ENCODE measurements around the gene KCNF1.

- TF ChIP-seq, protein P1, sequence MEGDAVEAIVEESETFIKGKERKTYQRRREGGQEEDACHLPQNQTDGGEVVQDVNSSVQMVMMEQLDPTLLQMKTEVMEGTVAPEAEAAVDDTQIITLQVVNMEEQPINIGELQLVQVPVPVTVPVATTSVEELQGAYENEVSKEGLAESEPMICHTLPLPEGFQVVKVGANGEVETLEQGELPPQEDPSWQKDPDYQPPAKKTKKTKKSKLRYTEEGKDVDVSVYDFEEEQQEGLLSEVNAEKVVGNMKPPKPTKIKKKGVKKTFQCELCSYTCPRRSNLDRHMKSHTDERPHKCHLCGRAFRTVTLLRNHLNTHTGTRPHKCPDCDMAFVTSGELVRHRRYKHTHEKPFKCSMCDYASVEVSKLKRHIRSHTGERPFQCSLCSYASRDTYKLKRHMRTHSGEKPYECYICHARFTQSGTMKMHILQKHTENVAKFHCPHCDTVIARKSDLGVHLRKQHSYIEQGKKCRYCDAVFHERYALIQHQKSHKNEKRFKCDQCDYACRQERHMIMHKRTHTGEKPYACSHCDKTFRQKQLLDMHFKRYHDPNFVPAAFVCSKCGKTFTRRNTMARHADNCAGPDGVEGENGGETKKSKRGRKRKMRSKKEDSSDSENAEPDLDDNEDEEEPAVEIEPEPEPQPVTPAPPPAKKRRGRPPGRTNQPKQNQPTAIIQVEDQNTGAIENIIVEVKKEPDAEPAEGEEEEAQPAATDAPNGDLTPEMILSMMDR (conservative IDR thresholded peaks at IDR 0.05): no peak
- TF ChIP-seq ZFX (IDR thresholded peaks at IDR 0.05): no peak
Observed at GRCh38 chr2:10956006-10956790, 44.5 kb downstream of the KCNF1 start.
